BLaER1 treated with 17β-estradiol and CSF1 and Interleukin-3, amounts not matched to agents 10 nM and 100 nM (cell line): ENCODE measurements around the gene BCAS3.

Source experiments
- H3K27ac ChIP-seq, 11 experiments: shearing (Covaris generic); formaldehyde crosslinking; 2 replicates each; pipeline ENCODE4 v1.8.1; 2022
- H3K27me3 ChIP-seq, 11 experiments: shearing (Covaris generic); formaldehyde crosslinking; 2 replicates each; pipeline ENCODE4 v1.8.1; 2022
- H3K36me3 ChIP-seq, 11 experiments: shearing (Covaris generic); formaldehyde crosslinking; 2 replicates each; pipeline ENCODE4 v1.8.1; 2022
- H3K4me1 ChIP-seq, 10 experiments: shearing (Covaris generic); formaldehyde crosslinking; 2 replicates each; pipeline ENCODE4 v1.8.1; 2022
- H3K4me2 ChIP-seq, 11 experiments: shearing (Covaris generic); formaldehyde crosslinking; 2 replicates each; pipeline ENCODE4 v1.8.1; 2022
- H3K4me3 ChIP-seq, 10 experiments: shearing (Covaris generic); formaldehyde crosslinking; 2 replicates each; pipeline ENCODE4 v1.8.1; 2022
- H3K9ac ChIP-seq, 11 experiments: shearing (Covaris generic); formaldehyde crosslinking; 2 replicates each; pipeline ENCODE4 v1.8.1; 2022
- H3K9me3 ChIP-seq, 11 experiments: shearing (Covaris generic); formaldehyde crosslinking; replicated peaks in 1 of 11; 2 replicates each; pipeline ENCODE4 v1.8.1; 2022
- H4K20me1 ChIP-seq, 11 experiments: shearing (Covaris generic); formaldehyde crosslinking; 2 replicates each; pipeline ENCODE4 v1.8.1; 2022
- Cebpa-rat ChIP-seq, 11 experiments: shearing (Covaris generic); IDR thresholded peaks; 2 replicates each; pipeline ENCODE4 v1.8.1; 2022

Gene BCAS3

DNA sequence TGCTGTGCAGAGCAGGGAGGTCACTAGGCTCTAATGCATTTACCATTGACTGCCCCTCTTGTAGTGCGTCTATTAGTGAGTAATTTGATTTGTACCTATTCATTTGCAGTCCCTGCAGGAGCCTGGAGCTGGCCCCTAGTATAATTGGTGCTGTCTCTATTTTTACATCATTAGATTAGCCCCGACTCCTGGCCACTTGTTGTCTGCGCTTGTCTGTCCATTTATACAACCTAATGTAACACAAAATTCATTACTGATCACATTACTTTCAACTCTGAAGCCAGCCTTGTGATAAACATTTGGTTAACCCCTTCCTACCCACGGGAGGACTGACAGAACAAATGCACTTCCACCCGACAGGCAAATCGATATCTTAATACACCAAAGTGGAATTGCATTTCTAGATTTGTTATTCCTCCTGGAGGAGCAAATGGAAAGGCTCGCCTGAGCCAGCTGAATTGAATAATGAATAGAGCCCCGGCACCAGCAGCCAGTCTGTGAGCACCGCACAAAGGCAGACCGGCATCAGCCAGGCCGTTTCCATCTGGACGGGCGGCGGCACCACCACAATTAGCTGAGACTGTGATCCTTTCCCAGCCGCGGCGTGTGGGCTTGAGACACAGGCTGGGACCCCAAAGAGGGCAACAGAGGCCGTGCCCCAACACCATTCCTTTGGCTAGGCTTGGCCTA is 703.3 kb downstream of the BCAS3 start:
- no peak overlapping the region for H3K4me3 ChIP-seq
- H4K20me1 ChIP-seq: peaks cover 0 to 7% (median 0%) of the 10 kb centered on the region in 11 experiments; a peak in 1 of 22 replicates
- no peaks in the 10 kb centered on the region for H3K27me3 ChIP-seq
- no peak overlapping the region for H3K4me2 ChIP-seq
- no peaks in the 10 kb centered on the region for H3K9me3 ChIP-seq
- TF ChIP-seq Cebpa-rat (IDR thresholded peaks at IDR 0.05): no peak
- no peak overlapping the region for H3K27ac ChIP-seq
- H3K4me1 ChIP-seq: no peaks in the 10 kb centered on the region
- no peaks in the 10 kb centered on the region; a peak in 1 of 22 replicates for H3K36me3 ChIP-seq
- H3K9ac ChIP-seq: no peak overlapping the region

DNA sequence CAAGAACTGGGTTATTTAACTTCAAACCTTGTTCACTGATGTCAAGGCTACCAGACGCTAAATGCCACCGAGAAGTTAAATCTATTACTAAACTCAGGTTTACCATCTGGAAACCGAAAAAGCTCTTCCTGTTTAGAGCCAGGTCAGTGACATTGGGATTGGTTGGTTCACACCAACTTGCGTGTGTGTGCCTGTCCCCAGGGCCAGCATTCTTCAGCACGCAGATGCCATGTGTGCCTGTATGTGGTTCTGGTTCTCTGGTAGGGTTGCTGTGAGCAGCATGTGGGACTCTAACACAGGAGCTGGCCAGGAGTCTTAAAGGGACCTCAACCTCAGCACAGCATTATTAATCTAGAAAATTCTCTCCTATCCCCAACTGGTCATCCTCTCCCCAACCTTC is 703.9 kb downstream of the BCAS3 start:
- H3K27ac ChIP-seq: no peak overlapping the region
- peaks cover 0 to 7% (median 0%) of the 10 kb centered on the region in 11 experiments; a peak in 2 of 22 replicates for H4K20me1 ChIP-seq
- H3K36me3 ChIP-seq: no peaks in the 10 kb centered on the region; a peak in 1 of 22 replicates
- H3K27me3 ChIP-seq: no peaks in the 10 kb centered on the region
- no peak overlapping the region for H3K4me2 ChIP-seq
- no peak overlapping the region for H3K4me3 ChIP-seq
- no peak for TF ChIP-seq Cebpa-rat (IDR thresholded peaks at IDR 0.05)
- no peaks in the 10 kb centered on the region for H3K4me1 ChIP-seq
- H3K9ac ChIP-seq: no peak overlapping the region
- no peaks in the 10 kb centered on the region for H3K9me3 ChIP-seq

DNA sequence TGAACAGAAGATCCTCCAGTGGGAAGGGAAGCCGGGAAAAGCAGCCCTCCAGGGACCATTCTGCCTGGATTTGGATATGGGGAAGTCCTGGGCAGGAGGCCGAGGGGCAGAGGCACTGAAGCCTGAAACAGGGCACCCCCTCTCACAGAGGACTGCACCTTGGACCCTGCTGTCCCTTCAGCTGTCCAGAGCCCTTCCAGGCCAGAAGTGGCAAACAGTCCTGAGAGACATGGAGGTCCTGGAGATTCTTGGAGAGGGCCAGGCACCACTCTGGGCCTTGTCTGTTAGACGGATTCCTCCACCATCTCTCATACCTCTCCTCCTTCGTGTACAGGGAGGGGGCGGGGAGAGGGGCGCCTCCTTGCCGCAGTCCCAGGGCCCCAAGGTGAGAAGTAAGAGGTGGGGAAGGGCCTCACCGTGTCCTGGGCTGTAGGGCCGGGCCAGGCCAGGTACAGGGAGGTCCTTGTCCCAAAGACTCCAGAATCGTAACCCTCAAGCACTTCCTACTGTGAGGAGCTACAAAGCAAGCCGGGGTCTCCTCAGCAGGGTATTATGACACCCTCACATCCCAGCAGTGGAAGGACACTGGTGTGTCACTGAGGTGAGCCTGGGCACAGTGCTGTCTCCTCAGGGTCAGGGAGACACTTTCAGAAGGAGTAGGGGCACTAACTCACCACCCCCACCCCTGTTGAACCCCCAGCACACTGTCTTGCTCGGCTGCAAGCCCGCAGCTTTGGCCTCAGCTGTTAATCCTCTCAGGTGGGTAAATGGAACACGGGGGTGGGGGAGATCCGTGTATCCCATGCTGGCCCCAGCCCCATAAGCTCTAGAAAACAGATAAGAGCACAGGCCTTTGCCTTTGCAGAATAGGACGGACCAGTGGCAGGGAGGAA is 705.4 kb downstream of the BCAS3 start:
- H4K20me1 ChIP-seq: peaks cover 0 to 12% (median 0%) of the 10 kb centered on the region in 11 experiments; a peak in 3 of 22 replicates
- H3K9me3 ChIP-seq: no peaks in the 10 kb centered on the region
- H3K4me1 ChIP-seq: peaks cover 0 to 4% (median 0%) of the 10 kb centered on the region in 10 experiments; a peak in 3 of 20 replicates
- no peak for TF ChIP-seq Cebpa-rat (IDR thresholded peaks at IDR 0.05)
- no peak overlapping the region for H3K27ac ChIP-seq
- H3K4me3 ChIP-seq: no peak overlapping the region
- H3K36me3 ChIP-seq: no peaks in the 10 kb centered on the region
- H3K9ac ChIP-seq: no peak overlapping the region
- H3K27me3 ChIP-seq: no peaks in the 10 kb centered on the region
- no peak overlapping the region for H3K4me2 ChIP-seq

DNA sequence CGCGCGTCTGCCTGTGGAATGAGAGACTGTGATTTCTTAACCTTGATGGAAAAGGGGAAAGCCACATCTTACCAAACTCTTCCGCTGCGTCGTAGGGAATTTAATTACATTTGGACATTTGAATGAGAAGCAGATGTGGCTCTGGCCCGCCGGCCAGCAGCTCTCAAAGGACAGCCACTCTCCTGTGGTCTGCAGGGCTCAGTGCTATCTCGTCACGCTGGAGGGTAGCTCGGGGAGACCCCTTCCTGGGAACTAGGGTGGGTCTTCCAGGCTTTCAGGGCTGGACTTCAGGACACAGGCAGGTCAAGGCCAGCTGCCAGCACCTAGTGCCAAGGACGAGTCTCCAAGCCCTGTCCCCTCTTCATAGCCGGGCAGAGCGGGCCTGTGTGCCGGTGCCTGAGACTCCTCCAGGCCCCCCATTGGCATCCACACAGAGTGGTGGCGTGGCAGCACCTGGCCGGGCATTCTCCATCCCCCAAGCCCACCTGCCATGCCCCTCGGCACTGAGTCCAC is 706.1 kb downstream of the BCAS3 start:
- H3K4me1 ChIP-seq: peaks cover 0 to 5% (median 0%) of the 10 kb centered on the region in 10 experiments; a peak in 3 of 20 replicates
- no peak overlapping the region for H3K4me3 ChIP-seq
- peaks cover 0 to 12% (median 0%) of the 10 kb centered on the region in 11 experiments; a peak in 3 of 22 replicates for H4K20me1 ChIP-seq
- H3K9me3 ChIP-seq: no peaks in the 10 kb centered on the region
- no peak overlapping the region for H3K27ac ChIP-seq
- no peaks in the 10 kb centered on the region for H3K27me3 ChIP-seq
- no peak for TF ChIP-seq Cebpa-rat (IDR thresholded peaks at IDR 0.05)
- H3K9ac ChIP-seq: no peak overlapping the region
- no peak overlapping the region for H3K4me2 ChIP-seq
- H3K36me3 ChIP-seq: no peaks in the 10 kb centered on the region

DNA sequence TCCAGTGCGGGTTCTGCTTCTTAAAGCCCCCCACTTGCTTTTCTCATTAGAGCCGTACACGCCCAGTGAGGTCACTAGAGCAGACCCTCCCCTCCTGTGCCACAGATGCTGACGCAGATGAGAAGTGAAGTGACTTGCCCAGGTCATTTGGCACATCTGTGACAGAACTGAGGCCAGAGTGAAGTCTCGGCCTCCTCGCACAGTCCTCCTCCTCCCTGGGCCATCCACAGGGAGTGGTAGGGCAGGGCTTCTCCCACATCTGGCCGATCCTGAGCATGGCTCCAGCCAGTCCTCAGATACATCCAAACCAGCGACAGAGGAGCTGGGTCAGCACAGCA is 706.7 kb downstream of the BCAS3 start:
- Histone ChIP-seq H3K4me1 (peaks cover 0 to 5% (median 0%) of the 10 kb centered on the region in 10 experiments; a peak in 3 of 20 replicates), H3K36me3 (no peaks in the 10 kb centered on the region), H3K27ac (no peak overlapping the region), H3K27me3 (no peaks in the 10 kb centered on the region), H3K4me2 (no peak overlapping the region), H3K9ac (no peak overlapping the region), H3K9me3 (no peaks in the 10 kb centered on the region), H4K20me1 (peaks cover 0 to 16% (median 0%) of the 10 kb centered on the region in 11 experiments; a peak in 3 of 22 replicates), H3K4me3 (no peak overlapping the region)
- no peak for TF ChIP-seq Cebpa-rat (IDR thresholded peaks at IDR 0.05)

DNA sequence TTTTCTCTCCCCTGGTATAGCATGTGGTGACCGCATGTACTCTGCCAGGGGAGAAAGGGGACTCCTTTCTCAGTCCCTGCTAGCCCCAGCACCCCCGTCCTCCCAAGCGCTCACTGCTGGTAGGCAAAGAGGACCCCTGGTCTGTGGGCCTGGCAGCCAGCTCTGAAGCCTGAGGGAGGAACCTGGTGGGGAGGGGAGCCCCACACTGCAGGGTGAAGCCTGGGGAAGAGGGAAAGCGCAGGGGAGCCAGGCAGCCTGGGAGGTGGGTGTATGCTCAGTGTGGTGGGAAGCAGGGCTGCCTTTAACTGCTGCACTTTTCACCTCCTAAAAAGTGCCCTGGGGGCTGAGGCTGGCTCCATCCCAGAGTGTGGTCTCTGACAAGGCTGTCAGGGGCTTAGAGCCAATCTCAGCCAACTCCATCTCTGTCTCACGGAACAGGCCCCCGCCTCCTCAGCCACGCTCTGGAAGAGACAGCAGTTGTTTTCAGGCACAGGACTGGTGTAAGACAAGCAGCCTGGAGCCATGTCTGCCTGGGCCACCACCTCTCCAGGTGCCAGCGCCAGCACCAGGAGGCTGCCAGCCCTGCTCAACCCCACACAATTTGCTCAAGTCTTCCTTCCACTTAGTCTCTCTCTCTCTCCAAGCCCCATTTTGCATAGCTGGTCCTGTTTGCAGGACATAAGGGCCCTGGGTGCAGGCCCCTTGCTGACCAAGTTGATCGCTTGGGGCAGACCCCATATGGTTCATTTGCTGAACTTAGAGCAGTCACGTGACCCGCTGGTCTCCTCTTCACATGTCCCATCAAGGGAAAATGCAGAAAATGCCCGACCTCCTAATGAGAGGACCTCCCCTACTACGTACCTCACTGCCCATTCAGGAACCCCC is 707.3 kb downstream of the BCAS3 start:
- Histone ChIP-seq H3K36me3 (no peaks in the 10 kb centered on the region), H3K4me2 (no peak overlapping the region), H4K20me1 (peaks cover 0 to 20% (median 0%) of the 10 kb centered on the region in 11 experiments; a peak in 3 of 22 replicates), H3K9me3 (no peaks in the 10 kb centered on the region), H3K4me3 (no peak overlapping the region), H3K9ac (no peak overlapping the region), H3K27me3 (no peaks in the 10 kb centered on the region), H3K4me1 (peaks cover 0 to 5% (median 0%) of the 10 kb centered on the region in 10 experiments; a peak in 3 of 20 replicates), H3K27ac (no peak overlapping the region)
- no peak for TF ChIP-seq Cebpa-rat (IDR thresholded peaks at IDR 0.05)

DNA sequence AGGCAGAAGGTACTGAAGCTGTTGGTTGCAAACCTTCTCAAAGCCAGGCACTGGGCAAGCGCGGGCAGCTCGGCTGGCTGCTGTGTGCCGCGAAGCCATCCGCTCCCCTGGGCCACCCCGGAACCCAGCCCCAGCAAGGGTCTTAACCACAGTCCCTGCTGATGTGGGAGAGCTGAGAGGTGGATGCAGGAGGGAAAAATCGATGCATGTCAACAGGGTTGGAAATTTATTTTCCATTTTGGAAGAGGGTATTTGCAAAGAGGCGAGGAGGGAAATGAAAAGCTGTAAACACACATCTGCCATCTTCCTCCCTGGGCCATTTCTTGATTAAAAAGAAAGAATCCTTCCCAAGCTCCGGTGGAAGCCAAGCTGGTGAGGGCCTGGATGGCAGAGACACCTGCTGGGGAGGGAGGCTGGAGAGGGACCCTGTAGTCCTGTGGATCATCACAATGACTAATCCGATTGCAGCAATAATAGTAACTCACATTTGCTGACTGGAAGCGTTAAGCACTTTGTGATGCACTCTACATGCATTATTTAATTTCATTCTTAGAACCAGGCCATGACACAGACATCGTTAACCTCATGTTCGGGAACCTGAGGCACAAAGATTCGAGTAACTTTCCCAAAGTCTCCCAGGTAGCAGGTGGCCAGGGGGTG is 708.1 kb downstream of the BCAS3 start:
- peaks cover 0 to 20% (median 0%) of the 10 kb centered on the region in 11 experiments; a peak in 4 of 22 replicates for H4K20me1 ChIP-seq
- H3K4me3 ChIP-seq: no peak overlapping the region
- H3K27me3 ChIP-seq: no peaks in the 10 kb centered on the region; a peak in 1 of 22 replicates
- H3K9ac ChIP-seq: no peak overlapping the region
- TF ChIP-seq Cebpa-rat (IDR thresholded peaks at IDR 0.05): no peak
- H3K27ac ChIP-seq: no peak overlapping the region
- no peaks in the 10 kb centered on the region for H3K36me3 ChIP-seq
- no peaks in the 10 kb centered on the region for H3K9me3 ChIP-seq
- H3K4me1 ChIP-seq: peaks cover 0 to 5% (median 0%) of the 10 kb centered on the region in 10 experiments; a peak in 3 of 20 replicates
- no peak overlapping the region for H3K4me2 ChIP-seq

DNA sequence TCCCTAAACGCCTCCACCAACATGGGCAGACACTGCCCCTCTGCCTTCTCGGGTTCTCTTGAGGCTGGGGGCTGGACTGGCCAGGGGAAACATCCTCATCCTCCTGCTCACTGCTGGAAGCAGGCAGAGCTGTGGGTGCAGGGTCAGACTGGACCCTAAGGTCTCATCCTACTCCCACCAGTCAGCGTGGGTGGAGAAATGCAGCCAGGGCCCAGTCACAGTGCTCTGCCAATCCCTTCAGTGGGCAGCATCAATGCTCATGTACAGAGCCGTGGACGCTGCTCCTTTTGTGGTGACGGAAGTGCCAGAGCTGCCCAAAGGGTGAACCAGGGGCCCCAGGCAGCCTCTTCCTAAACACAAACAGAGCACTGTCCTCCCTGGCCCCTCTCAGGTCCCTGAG is 708.6 kb downstream of the BCAS3 start:
- Histone ChIP-seq H3K27me3 (no peaks in the 10 kb centered on the region; a peak in 1 of 22 replicates), H3K4me1 (peaks cover 0 to 5% (median 0%) of the 10 kb centered on the region in 10 experiments; a peak in 3 of 20 replicates), H3K9me3 (no peaks in the 10 kb centered on the region), H4K20me1 (peaks cover 0 to 21% (median 0%) of the 10 kb centered on the region in 11 experiments; a peak in 4 of 22 replicates), H3K4me2 (no peak overlapping the region), H3K36me3 (no peaks in the 10 kb centered on the region), H3K27ac (no peak overlapping the region), H3K9ac (no peak overlapping the region), H3K4me3 (no peak overlapping the region)
- no peak for TF ChIP-seq Cebpa-rat (IDR thresholded peaks at IDR 0.05)
